ENCODE results near the gene CES2.

The CES2 gene

GRCh38 chr16:66913081-66913480 lies 22.2 kb upstream of the CES2 start:
- TF ChIP-seq, protein P1, sequence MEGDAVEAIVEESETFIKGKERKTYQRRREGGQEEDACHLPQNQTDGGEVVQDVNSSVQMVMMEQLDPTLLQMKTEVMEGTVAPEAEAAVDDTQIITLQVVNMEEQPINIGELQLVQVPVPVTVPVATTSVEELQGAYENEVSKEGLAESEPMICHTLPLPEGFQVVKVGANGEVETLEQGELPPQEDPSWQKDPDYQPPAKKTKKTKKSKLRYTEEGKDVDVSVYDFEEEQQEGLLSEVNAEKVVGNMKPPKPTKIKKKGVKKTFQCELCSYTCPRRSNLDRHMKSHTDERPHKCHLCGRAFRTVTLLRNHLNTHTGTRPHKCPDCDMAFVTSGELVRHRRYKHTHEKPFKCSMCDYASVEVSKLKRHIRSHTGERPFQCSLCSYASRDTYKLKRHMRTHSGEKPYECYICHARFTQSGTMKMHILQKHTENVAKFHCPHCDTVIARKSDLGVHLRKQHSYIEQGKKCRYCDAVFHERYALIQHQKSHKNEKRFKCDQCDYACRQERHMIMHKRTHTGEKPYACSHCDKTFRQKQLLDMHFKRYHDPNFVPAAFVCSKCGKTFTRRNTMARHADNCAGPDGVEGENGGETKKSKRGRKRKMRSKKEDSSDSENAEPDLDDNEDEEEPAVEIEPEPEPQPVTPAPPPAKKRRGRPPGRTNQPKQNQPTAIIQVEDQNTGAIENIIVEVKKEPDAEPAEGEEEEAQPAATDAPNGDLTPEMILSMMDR (IDR thresholded peaks at IDR 0.05; ENCODE audit: extremely low read depth, insufficient read depth, missing control alignments): no peak
- DNase-seq (ENCODE audit: low spot score): no peak
- in situ Hi-C loops (cut with MboI; ENCODE audit: low pct_unique_long_range_greater_than_20kb, low sequenced_read_pairs, unreplicated experiment): no loop called here

DNA sequence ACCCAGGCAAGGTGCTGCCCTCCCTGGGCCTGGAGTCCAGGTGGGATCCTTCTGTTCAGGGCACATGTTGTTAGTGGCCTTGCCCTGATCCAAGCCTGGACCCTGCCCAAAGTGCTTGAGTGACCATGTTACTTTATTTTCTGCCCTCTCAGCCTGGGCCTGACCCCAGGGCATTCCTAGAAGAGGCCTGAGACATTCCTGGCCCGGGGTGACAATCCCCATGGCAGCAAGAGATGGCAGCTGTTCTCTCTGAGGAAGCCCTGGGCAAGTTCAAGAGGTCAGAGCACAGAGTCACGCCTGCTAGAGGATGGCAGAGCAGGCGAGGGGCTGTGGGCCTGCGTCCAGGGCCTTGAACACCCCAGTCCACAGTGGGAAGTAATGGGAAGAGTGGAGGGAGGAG lies 21.6 kb upstream of the CES2 start:
- TF ChIP-seq, protein P1 (IDR thresholded peaks at IDR 0.05; ENCODE audit: extremely low read depth, insufficient read depth, missing control alignments): no peak
- in situ Hi-C loops (cut with MboI; ENCODE audit: low pct_unique_long_range_greater_than_20kb, low sequenced_read_pairs, unreplicated experiment): no loop called here
- no peak for DNase-seq (ENCODE audit: low spot score)

GRCh38 chr16:66914541-66914940 lies 20.8 kb upstream of the CES2 start:
- in situ Hi-C loops (cut with MboI; ENCODE audit: low pct_unique_long_range_greater_than_20kb, low sequenced_read_pairs, unreplicated experiment): no loop called here
- DNase-seq (ENCODE audit: low spot score): no peak
- TF ChIP-seq, protein P1 (IDR thresholded peaks at IDR 0.05; ENCODE audit: extremely low read depth, insufficient read depth, missing control alignments): no peak

DNA sequence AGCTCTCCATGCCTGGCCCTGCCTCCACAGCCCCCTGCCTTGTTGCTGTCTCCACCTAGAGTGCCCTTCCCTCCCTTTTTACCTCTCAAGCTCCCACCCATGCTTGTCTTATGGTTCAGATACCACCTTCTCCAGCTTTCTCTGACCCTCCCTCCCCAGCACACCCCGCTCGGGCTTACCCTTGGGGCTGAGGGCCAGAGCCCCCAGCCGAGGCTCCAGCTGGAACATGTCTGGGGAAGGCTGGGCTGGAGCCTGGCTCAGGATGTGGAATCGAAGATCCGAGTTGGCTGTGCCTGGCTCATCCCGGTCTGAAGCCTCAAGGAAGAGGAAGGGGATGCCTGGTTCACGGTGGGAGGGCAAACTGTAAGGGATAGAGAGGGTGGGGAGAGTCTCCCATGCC lies 20.3 kb upstream of the CES2 start:
- in situ Hi-C loops (cut with MboI; ENCODE audit: low pct_unique_long_range_greater_than_20kb, low sequenced_read_pairs, unreplicated experiment): no loop called here
- no peak for DNase-seq (ENCODE audit: low spot score)
- TF ChIP-seq, protein P1 (IDR thresholded peaks at IDR 0.05; ENCODE audit: extremely low read depth, insufficient read depth, missing control alignments): no peak

GRCh38 chr16:66916518-66916917 lies 18.8 kb upstream of the CES2 start:
- DNase-seq (ENCODE audit: low spot score): no peak
- TF ChIP-seq, protein P1 (IDR thresholded peaks at IDR 0.05; ENCODE audit: extremely low read depth, insufficient read depth, missing control alignments): no peak
- in situ Hi-C loops (cut with MboI; ENCODE audit: low pct_unique_long_range_greater_than_20kb, low sequenced_read_pairs, unreplicated experiment): no loop called here

DNA sequence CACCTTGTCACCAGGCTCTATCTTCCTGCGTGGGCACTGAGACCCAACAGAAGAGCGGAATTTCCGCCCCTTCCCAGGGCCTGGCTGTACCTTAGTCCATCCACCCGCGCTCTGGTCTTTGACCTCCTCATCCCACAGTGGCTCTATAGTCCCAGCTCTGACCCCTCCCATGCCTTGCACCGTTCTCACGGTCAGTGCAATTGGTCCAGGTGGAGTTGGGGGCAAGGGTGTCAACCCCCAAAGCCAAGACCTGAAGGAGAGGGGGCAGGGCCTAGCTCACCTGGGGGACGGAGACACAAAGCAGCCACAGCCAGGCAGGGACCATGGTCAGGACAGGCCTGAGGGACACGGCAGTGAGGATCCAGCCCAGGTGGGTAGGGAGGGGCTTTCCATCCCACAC lies 17.6 kb upstream of the CES2 start:
- in situ Hi-C loops (cut with MboI; ENCODE audit: low pct_unique_long_range_greater_than_20kb, low sequenced_read_pairs, unreplicated experiment): no loop called here
- no peak for DNase-seq (ENCODE audit: low spot score)
- TF ChIP-seq, protein P1 (IDR thresholded peaks at IDR 0.05; ENCODE audit: extremely low read depth, insufficient read depth, missing control alignments): no peak

- TF ChIP-seq, protein P1 (IDR thresholded peaks at IDR 0.05; ENCODE audit: extremely low read depth, insufficient read depth, missing control alignments): no peak
- in situ Hi-C loops (cut with MboI; ENCODE audit: low pct_unique_long_range_greater_than_20kb, low sequenced_read_pairs, unreplicated experiment): no loop called here
Observed at GRCh38 chr16:66918355-66918754, 17.0 kb upstream of the CES2 start.

More at GRCh38 chr16:66918355-66918754, 17.0 kb upstream of the CES2 start:
- DNase-seq (ENCODE audit: low spot score): no peak
